GM12865 (cell line): ENCODE data around the gene PPM1H.

Experiments
- DNase-seq: peaks from one replicate; pipeline ENCODE4 v3.0.0; 2010; ENCODE audit warnings: low read depth
- H3K4me3 ChIP-seq: 2 replicates; pipeline ENCODE4 v1.5.1; 2011; ENCODE audit warnings: mild to moderate bottlenecking, low read depth, low read length, control low read depth
- CTCF ChIP-seq: IDR thresholded peaks from 2 replicates; pipeline ENCODE4 v1.5.1; 2011; ENCODE audit warnings: low read length, control low read depth, low read depth, inconsistent platforms; ENCODE audit not compliant: insufficient read depth; ENCODE audit errors: missing control alignments

Gene PPM1H

GRCh38 chr12:62605981-62606380 lies 329.0 kb downstream of the PPM1H start:
- no peak overlapping the region for H3K4me3 ChIP-seq
- DNase-seq = no peak
- TF ChIP-seq CTCF = no peak

- no peak for TF ChIP-seq CTCF
- peak; percentile 18 for DNase-seq
- H3K4me3 ChIP-seq = peak overlapping the region; percentile 97
These were observed 330.1 kb downstream of the PPM1H start for GRCh38 chr12:62604871-62605270.

- H3K4me3 ChIP-seq = peak overlapping the region; percentile 97
- peak; percentile 30 for DNase-seq
- no peak for TF ChIP-seq CTCF
These were observed 330.6 kb downstream of the PPM1H start for GRCh38 chr12:62604373-62604772.

GRCh38 chr12:62603811-62604098 lies 331.2 kb downstream of the PPM1H start:
- TF ChIP-seq CTCF = no peak

GRCh38 chr12:62603061-62603810 lies 331.7 kb downstream of the PPM1H start:
- TF ChIP-seq CTCF = peak; percentile 40
- peak overlapping the region; percentile 97 for H3K4me3 ChIP-seq
- DNase-seq = peak; percentile 95

More at GRCh38 chr12:62603811-62604098, 331.2 kb downstream of the PPM1H start:
- no peak for DNase-seq
- H3K4me3 ChIP-seq = peak overlapping the region; percentile 97

- TF ChIP-seq CTCF = no peak
- peak overlapping the region; percentile 97 for H3K4me3 ChIP-seq
- DNase-seq = peak; percentile 98
These were observed 332.5 kb downstream of the PPM1H start for GRCh38 chr12:62602255-62603060.
